Measurements from ENCODE around the gene FCN1. TPM values are rescaled to one million over a fixed set of nuclear protein-coding genes. Genes with fewer than 3 reads are reported as not detected.

Gene FCN1
- total RNA-seq, 1 donor from 2014 or later: not detected

GRCh38 chr9:134894136-134894860 is 23.4 kb downstream of the FCN1 start:
- Mint-ChIP-seq H3K27ac (no peak overlapping the region), H3K4me3 (no peak overlapping the region), H3K9me3 (no peaks in the 10 kb centered on the region), H3K27me3 (peaks cover 8% of the 10 kb centered on the region), H3K36me3 (no peaks in the 10 kb centered on the region), H3K4me1 (ENCODE audit: unreplicated experiment) (peaks cover 6% of the 10 kb centered on the region)
- TF ChIP-seq CTCF (conservative IDR thresholded peaks at IDR 0.05): no peak
- no peak for DNase-seq (ENCODE audit: extremely low spot score, unreplicated experiment)

GRCh38 chr9:134892820-134893420 is 24.8 kb downstream of the FCN1 start:
- Mint-ChIP-seq H3K27me3 (peaks cover 9% of the 10 kb centered on the region), H3K36me3 (no peaks in the 10 kb centered on the region), H3K4me1 (ENCODE audit: unreplicated experiment) (peaks cover 6% of the 10 kb centered on the region), H3K9me3 (no peaks in the 10 kb centered on the region), H3K4me3 (no peak overlapping the region), H3K27ac (no peak overlapping the region)
- DNase-seq (ENCODE audit: extremely low spot score, unreplicated experiment): peak; percentile 42
- TF ChIP-seq CTCF (conservative IDR thresholded peaks at IDR 0.05): no peak

DNA sequence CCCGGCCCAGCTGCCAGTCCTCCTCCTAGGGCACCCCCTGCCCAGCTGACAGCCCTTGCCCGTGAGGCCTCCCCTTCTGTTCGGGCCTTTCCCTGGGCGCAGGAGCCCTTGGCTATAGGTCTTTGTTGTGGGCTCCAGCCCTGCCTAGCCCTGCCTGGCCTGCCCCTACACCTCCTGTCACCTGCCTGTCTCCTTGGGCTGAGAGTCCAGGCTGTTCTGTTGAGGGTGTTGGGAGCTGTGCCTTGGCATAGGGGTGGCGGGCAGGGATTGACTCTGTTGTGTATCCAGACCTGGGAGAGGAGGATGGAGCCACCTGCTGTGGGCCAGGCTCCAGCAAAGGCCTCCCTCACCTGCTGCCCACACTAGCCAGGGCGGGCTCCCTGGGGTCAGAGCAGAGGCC is 25.5 kb downstream of the FCN1 start:
- H3K27me3 Mint-ChIP-seq: peaks cover 7% of the 10 kb centered on the region
- H3K27ac Mint-ChIP-seq: no peak overlapping the region
- DNase-seq (ENCODE audit: extremely low spot score, unreplicated experiment): peak; percentile 62
- no peaks in the 10 kb centered on the region for H3K36me3 Mint-ChIP-seq
- H3K4me3 Mint-ChIP-seq: no peak overlapping the region
- no peak for TF ChIP-seq CTCF (conservative IDR thresholded peaks at IDR 0.05)
- H3K9me3 Mint-ChIP-seq: no peaks in the 10 kb centered on the region
- H3K4me1 Mint-ChIP-seq (ENCODE audit: unreplicated experiment): peaks cover 6% of the 10 kb centered on the region

DNA sequence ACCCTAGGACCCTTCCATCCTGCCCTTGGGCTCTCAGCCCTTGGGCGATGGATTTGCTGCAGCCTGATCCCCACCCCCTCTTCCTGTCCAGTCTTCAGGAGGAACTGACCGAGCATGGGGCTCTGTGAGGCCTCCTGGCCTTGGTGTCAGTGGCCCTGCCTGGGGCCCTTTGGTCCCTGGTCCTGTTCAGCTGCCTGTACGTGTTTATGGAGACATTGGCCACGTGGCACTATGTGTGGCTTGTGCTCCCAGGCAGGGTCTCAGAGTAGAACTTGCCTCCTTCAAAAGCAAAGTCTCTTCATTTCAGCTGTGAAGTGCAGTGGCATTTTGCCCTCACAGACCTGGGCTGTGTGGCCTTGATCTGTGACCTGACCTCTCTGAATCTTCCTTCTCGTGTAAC is 26.0 kb downstream of the FCN1 start:
- peak; percentile 58 for DNase-seq (ENCODE audit: extremely low spot score, unreplicated experiment)
- no peaks in the 10 kb centered on the region for H3K36me3 Mint-ChIP-seq
- H3K9me3 Mint-ChIP-seq: no peaks in the 10 kb centered on the region
- H3K4me1 Mint-ChIP-seq (ENCODE audit: unreplicated experiment): peaks cover 6% of the 10 kb centered on the region
- peaks cover 5% of the 10 kb centered on the region for H3K27me3 Mint-ChIP-seq
- no peak for TF ChIP-seq CTCF (conservative IDR thresholded peaks at IDR 0.05)
- no peak overlapping the region for H3K27ac Mint-ChIP-seq
- H3K4me3 Mint-ChIP-seq: no peak overlapping the region

GRCh38 chr9:134891053-134891452 is 26.7 kb downstream of the FCN1 start:
- peaks cover 8% of the 10 kb centered on the region for H3K27me3 Mint-ChIP-seq
- no peaks in the 10 kb centered on the region for H3K9me3 Mint-ChIP-seq
- no peak overlapping the region for H3K27ac Mint-ChIP-seq
- H3K36me3 Mint-ChIP-seq: no peaks in the 10 kb centered on the region
- no peak for TF ChIP-seq CTCF (conservative IDR thresholded peaks at IDR 0.05)
- H3K4me3 Mint-ChIP-seq: no peak overlapping the region
- peaks cover 6% of the 10 kb centered on the region for H3K4me1 Mint-ChIP-seq (ENCODE audit: unreplicated experiment)
- peak; percentile 57 for DNase-seq (ENCODE audit: extremely low spot score, unreplicated experiment)
